AG09309 (cell line): Measurements from ENCODE around the gene RMI2.

Experiments
- DNase-seq: peaks from one replicate; pipeline ENCODE4 v3.0.0-alpha.2; 2010; ENCODE audit warnings: low read depth
- H3K4me3 ChIP-seq: 2 replicates; pipeline ENCODE4 v1.5.1; 2011; ENCODE audit warnings: mild to moderate bottlenecking, low read depth, low read length, moderate library complexity; ENCODE audit not compliant: control insufficient read depth
- TF ChIP-seq, protein P1 (sequence below): IDR thresholded peaks from 2 replicates; pipeline ENCODE4 v1.5.1; 2011; ENCODE audit warnings: mild to moderate bottlenecking, low read depth, low read length, inconsistent platforms; ENCODE audit not compliant: insufficient read depth, control insufficient read depth; ENCODE audit errors: missing control alignments

The RMI2 gene

DNA sequence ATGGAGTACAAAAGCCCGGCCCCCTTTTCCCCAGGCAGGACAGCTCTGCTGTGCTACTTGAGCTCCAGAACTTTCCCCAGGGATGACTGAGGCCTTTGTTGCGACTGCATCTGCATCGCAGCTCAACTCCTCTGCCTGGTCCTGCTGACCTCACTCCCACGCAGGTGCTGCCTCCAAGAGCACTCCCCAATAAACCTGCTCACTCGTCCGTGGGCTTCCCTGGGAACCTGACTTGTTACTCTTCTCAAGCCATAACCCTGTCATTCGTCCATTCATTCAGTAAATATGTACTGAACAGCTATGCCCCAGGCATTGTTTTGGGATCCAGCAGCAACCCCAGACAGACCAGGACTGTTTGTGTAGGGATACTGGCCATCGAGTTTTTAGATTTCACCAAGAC is 11.6 kb upstream of the RMI2 start:
- DNase-seq: no peak
- H3K4me3 ChIP-seq: no peak overlapping the region
- TF ChIP-seq, protein P1, sequence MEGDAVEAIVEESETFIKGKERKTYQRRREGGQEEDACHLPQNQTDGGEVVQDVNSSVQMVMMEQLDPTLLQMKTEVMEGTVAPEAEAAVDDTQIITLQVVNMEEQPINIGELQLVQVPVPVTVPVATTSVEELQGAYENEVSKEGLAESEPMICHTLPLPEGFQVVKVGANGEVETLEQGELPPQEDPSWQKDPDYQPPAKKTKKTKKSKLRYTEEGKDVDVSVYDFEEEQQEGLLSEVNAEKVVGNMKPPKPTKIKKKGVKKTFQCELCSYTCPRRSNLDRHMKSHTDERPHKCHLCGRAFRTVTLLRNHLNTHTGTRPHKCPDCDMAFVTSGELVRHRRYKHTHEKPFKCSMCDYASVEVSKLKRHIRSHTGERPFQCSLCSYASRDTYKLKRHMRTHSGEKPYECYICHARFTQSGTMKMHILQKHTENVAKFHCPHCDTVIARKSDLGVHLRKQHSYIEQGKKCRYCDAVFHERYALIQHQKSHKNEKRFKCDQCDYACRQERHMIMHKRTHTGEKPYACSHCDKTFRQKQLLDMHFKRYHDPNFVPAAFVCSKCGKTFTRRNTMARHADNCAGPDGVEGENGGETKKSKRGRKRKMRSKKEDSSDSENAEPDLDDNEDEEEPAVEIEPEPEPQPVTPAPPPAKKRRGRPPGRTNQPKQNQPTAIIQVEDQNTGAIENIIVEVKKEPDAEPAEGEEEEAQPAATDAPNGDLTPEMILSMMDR: no peak

DNA sequence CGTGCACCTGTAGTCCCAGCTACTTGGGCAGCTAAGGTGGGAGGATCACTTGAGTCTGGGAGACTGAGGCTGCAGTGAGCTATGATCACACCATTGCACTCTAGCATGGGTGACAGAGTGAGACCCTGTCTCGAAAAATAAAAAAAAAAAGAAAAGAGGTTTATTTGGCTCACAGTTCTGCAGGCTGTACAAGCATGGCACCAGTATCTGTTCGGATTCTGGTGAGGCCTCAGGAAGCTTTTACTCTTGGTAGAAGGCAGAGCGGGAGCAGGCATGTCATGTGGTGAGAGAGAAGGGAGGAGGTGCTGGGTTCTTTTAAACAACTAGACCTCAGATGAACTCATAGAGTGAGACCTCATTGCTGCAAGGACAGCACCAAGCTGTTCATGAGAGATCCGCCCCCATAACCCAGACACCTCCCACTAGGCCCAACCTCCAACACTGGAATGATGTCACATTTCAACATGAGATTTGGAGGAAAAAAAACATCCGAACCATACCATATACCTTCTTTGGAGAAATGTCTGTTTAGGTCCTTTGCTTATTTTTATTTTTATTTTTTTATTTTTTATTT is 10.3 kb upstream of the RMI2 start:
- no peak overlapping the region for H3K4me3 ChIP-seq
- TF ChIP-seq, protein P1: no peak
- no peak for DNase-seq

DNA sequence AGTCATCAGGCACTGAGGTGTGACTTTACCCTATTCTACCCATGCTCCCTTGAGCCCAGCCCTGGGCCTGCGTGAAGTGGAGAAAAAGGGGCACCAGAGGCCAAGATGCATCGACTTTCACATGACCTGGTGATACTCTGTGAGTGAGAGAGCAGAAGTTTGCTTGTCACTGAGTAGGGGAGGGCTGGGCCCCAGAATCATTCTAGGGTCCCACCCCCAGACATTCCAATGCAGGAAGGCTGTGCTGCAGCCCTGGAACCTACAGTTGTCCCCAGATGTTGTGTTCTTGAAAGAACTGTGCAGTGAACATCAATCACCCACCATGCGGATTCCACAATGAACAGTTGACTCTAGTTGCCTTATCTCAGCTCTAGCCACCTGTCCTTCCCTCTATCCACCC is 6.2 kb upstream of the RMI2 start:
- TF ChIP-seq, protein P1: no peak
- no peak for DNase-seq
- H3K4me3 ChIP-seq: no peak overlapping the region

DNA sequence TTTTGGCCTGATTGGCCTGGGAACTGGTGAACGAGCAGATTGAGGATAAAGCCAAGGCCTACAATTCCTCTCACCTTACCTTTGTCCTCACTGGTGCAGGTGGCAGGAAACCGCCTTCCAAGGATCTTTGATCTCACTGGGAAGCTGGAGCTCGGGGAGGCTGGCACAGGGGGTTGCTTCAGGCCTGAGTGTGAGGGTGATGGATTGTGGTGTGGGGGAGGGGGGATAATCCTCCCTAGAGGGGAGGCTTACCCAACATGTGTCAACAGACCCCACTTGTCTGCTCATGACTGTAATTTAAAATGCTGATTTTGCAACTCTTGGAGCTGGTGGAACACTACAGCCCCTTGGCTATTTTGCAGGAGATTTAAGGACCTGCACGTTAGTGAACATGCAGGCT is 4.5 kb upstream of the RMI2 start:
- H3K4me3 ChIP-seq: no peak overlapping the region
- TF ChIP-seq, protein P1: no peak
- DNase-seq: no peak

DNA sequence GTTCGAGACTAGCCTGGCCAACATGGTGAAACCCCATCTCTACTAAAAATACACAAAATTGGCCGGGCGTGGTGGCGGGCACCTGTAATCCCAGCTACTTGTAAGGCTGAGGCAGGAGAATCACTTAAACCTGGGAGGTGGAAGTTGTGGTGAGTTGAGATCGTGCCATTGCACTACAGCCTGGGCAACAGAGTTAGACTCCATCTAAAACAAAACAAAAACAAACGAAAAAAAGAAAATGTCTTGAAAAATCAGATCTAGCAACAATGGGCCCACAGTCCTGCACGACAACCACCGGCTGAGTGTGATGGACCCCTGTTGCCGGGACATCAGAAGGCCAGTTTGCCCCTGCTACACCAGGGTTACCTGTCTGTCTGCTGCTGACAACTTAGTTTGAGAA is 3.9 kb upstream of the RMI2 start:
- DNase-seq: no peak
- H3K4me3 ChIP-seq: no peak overlapping the region
- TF ChIP-seq, protein P1: no peak

DNA sequence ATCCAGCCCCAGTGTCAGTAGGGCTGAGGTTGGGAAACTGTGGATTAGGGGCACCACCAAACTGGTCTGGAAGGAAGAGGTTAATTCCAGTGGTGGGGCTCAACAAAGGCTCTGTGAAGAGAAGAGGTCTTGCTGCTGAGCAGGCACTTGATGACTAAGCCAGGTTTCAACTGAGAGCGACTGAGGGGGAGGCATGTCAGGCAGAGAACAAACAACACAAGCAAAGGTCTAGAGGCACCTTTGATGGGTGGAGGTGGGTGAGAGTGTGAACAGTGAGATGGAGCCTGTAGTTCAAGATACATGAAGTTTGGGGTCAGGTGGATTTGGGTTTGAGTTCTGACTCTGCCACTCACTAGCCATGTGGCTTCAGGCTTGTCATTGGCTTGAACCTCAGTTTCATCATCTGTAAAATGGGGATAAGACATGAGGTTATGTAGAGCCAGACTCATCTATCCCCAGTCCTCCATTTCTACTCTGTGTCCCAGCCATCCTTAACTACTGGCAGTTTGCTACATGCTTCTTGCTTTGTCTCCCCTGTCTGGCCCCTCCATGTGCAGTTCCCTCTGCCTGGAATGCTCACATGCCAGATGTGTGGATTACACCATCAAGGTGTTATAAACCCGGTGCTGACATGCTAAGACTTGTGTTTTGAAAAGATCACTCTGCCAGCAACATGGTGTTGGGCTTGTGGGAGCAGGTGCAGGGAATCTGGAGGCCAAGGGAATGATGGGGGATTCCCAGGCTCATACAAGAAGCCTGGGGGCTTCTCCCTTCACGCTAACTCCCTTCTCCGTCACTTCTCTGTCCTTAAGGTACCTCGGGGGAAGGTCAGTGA is 3.0 kb upstream of the RMI2 start:
- no peak for DNase-seq
- no peak overlapping the region for H3K4me3 ChIP-seq
- TF ChIP-seq, protein P1: no peak
